HG03558 (cell line): Measurements from ENCODE around the gene ADAMTS8.

Experiments used
- ATAC-seq: cut with Tn5 transposase; IDR thresholded peaks from one replicate; pipeline ENCODE4 v1.9.1; 2021; ENCODE audit warnings: moderate number of reproducible peaks; ENCODE audit not compliant: unreplicated experiment; ENCODE audit errors: extremely low read depth

The ADAMTS8 gene

GRCh38 chr11:130359419-130359818 is 69.0 kb downstream of the ADAMTS8 start:
- ATAC-seq, result no peak

- ATAC-seq, result no peak
These were observed 70.0 kb downstream of the ADAMTS8 start for GRCh38 chr11:130358398-130358797.
